Body of pancreas (tissue), 4 donors: ENCODE measurements around the gene NSUN6. TPM values are rescaled to one million over a fixed set of nuclear protein-coding genes. Genes with fewer than 3 reads are reported as not detected.

Source experiments
- ATAC-seq: fragments of 150-250 bp; one replicate; pipeline ENCODE4 v1.9.1; 2016
- DNase-seq, 4 donors: peaks; one replicate each; pipeline ENCODE4 v3.0.0-alpha.2; 2019
- H3K27ac ChIP-seq, 4 donors: fragments of 200-600 bp; sonication (generic); 1 replicate in 3 of 4; 2 replicates in 1 of 4; pipeline versions ENCODE4 v1.5.1 to v1.6.1; 2016 to 2019; ENCODE audit warnings: mild to moderate bottlenecking in 1 of 4, mixed read lengths in 1 of 4, moderate library complexity in 1 of 4
- H3K27me3 ChIP-seq, 2 donors: fragments of 200-600 bp; sonication (generic); one replicate each; pipeline ENCODE4 v1.6.0; 2016; ENCODE audit warnings: mild to moderate bottlenecking in 1 of 2
- H3K36me3 ChIP-seq, 2 donors: fragments of 200-600 bp; sonication (generic); replicated peaks in 1 of 2; 2 replicates each; pipeline ENCODE4 v1.5.1; 2016; ENCODE audit warnings: low read depth in 2 of 2; ENCODE audit not compliant: insufficient read depth in 1 of 2
- H3K4me1 ChIP-seq: fragments of 200-600 bp; sonication (generic); one replicate; pipeline ENCODE4 v1.6.0; 2016
- H3K4me3 ChIP-seq, 2 donors: fragments of 200-600 bp; sonication (generic); 1 replicate in 1 of 2; 2 replicates in 1 of 2; pipeline ENCODE4 v1.5.1; 2016 to 2019
- H3K9me3 ChIP-seq, 3 donors: fragments of 200-600 bp; sonication (generic); 1 replicate in 2 of 3; 2 replicates in 1 of 3; pipeline ENCODE4 v1.5.1; 2016
- POLR2A ChIP-seq, 3 donors: fragments of 450-650 bp; IDR thresholded peaks; one replicate each; pipeline ENCODE4 v1.6.1; 2016; ENCODE audit warnings: antibody characterized with exemption in 3 of 3, mild to moderate bottlenecking in 2 of 3
- WGBS, 2 donors: methylation state at CpG; one replicate each; pipeline ENCODE4 v1.1.5; 2017; 5-methylcytosine and 5-hydroxymethylcytosine counted together
- intact Hi-C: fragments of 100-400 bp; cut with DNase I; formaldehyde crosslinking; loops from one replicate; pipeline ENCODE4 v1.15.1; 2023
- total RNA-seq, 2 donors: library from RNA; depleted of rRNA; stranded (reverse); fragments of >200 nt; gene quantifications; one replicate each; pipeline ENCODE4 v1.1.0, GENCODE V29; 2016
- TF ChIP-seq, protein P1 (sequence below), 7 experiments: fragments of 450-650 bp in 4 of 7; fragments of 200-600 bp in 3 of 7; sonication (generic) in 3 of 7; IDR thresholded peaks; one replicate each; pipeline ENCODE4 v1.5.1; 2016 to 2019; ENCODE audit warnings: antibody characterized with exemption in 7 of 7

Gene NSUN6
- total RNA-seq, 2 donors from 2014 or later, result 19.5 to 21.4 TPM

DNA sequence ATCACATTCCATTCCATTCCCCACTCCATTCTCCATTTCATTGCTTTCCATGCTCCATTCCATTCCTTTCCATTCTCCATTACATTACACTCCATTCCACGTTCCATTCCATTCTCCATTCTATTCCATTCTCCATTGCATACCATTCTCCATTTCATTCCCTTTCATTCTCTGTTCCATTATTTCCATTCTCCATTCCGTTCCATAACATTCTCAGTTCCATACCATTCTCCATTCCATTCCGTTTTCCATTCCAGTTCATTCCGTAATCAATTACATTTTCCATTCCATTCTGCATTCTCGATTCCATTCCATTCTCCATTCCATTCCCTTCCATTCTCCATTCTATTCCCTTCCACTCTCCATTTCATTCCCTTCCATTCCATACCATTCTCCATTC is 86.4 kb downstream of the NSUN6 start:
- ATAC-seq, result no peak
- no peaks in the 10 kb centered on the region for H3K9me3 ChIP-seq
- H3K36me3 ChIP-seq, result peaks cover 0 to 2% of the 10 kb centered on the region in 2 donors
- H3K27ac ChIP-seq, result no peak overlapping the region
- TF ChIP-seq, protein P1, sequence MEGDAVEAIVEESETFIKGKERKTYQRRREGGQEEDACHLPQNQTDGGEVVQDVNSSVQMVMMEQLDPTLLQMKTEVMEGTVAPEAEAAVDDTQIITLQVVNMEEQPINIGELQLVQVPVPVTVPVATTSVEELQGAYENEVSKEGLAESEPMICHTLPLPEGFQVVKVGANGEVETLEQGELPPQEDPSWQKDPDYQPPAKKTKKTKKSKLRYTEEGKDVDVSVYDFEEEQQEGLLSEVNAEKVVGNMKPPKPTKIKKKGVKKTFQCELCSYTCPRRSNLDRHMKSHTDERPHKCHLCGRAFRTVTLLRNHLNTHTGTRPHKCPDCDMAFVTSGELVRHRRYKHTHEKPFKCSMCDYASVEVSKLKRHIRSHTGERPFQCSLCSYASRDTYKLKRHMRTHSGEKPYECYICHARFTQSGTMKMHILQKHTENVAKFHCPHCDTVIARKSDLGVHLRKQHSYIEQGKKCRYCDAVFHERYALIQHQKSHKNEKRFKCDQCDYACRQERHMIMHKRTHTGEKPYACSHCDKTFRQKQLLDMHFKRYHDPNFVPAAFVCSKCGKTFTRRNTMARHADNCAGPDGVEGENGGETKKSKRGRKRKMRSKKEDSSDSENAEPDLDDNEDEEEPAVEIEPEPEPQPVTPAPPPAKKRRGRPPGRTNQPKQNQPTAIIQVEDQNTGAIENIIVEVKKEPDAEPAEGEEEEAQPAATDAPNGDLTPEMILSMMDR (IDR thresholded peaks at IDR 0.05), result no peak
- no peak for TF ChIP-seq POLR2A (IDR thresholded peaks at IDR 0.05)
- no peak overlapping the region for H3K4me3 ChIP-seq
- no peaks in the 10 kb centered on the region for H3K27me3 ChIP-seq
- no peak for DNase-seq
- no peaks in the 10 kb centered on the region for H3K4me1 ChIP-seq
- intact Hi-C loops, result no loop called here
- 93 to 99% methylated on average over 5 of the region's 5 CpGs for WGBS, 2 donors

GRCh38 chr10:18563003-18563726 is 88.2 kb downstream of the NSUN6 start:
- peaks cover 0 to 8% of the 10 kb centered on the region in 2 donors for H3K36me3 ChIP-seq
- DNase-seq (no peak), ATAC-seq (no peak)
- no peaks in the 10 kb centered on the region for H3K9me3 ChIP-seq
- no peak overlapping the region for H3K4me3 ChIP-seq
- WGBS, 2 donors, result 95 to 96% methylated on average over 6 of the region's 6 CpGs
- intact Hi-C loops, result no loop called here
- TF ChIP-seq, protein P1 (IDR thresholded peaks at IDR 0.05), result no peak
- no peak overlapping the region for H3K27ac ChIP-seq
- no peaks in the 10 kb centered on the region for H3K4me1 ChIP-seq
- H3K27me3 ChIP-seq, result no peaks in the 10 kb centered on the region

DNA sequence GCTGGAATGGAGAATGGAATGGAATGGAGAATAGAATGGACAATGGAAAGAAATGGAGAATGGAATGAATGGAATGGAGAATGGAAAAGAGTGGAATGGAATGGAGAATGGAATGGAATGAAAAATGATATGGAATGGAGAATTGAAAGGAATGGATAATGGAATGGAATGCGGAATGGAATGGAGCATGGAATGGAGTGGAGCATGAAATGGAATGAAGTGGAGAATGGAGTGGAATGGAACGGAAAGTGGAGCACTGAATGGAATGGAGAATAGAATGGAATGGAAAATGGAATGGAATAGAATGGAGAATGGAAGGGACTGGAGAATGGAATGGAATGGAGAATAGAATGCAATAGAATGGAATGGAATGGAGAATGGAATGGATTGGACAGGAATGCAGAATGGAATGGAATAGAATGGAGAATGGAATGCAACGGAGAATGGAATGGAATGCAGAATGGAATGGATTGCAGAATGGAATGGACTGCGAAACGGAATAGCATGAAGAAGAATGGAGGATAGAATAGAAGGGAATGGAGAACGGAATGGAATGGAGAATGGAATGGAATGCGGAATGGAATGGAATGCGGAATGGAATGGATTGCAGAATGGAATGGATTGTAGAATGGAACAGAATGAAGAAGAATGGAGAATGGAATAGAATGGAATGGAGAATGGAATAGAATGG is 89.4 kb downstream of the NSUN6 start:
- TF ChIP-seq, protein P1 (IDR thresholded peaks at IDR 0.05), result no peak
- TF ChIP-seq POLR2A (IDR thresholded peaks at IDR 0.05), result no peak
- intact Hi-C loops, result no loop called here
- WGBS, 2 donors, result 89 to 97% methylated on average over 8 of the region's 8 CpGs
- no peak for DNase-seq
- H3K27ac ChIP-seq, result no peak overlapping the region
- H3K4me1 ChIP-seq, result no peaks in the 10 kb centered on the region
- peaks cover 0 to 3% (median 0%) of the 10 kb centered on the region in 3 donors for H3K9me3 ChIP-seq
- no peak overlapping the region for H3K4me3 ChIP-seq
- H3K36me3 ChIP-seq, result peaks cover 0 to 8% of the 10 kb centered on the region in 2 donors
- H3K27me3 ChIP-seq, result no peaks in the 10 kb centered on the region
- ATAC-seq, result no peak

DNA sequence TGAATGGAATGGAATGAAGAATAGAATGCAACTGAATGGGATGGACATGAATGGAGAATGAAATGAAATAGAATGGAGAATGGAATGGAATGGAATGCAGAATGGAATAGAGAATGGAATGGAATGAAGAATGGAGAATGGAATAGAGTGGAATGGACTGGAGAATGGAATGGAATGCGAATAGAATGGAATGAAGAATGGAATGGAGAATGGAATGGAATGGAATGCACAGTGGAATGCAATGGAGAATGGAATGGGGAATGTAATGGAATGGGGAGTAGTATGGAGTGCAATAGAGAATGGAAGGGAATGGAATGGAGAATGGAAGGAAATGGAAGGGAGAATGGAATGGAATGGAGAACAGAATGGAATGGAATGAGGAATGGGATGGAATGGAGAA is 93.4 kb downstream of the NSUN6 start:
- intact Hi-C loops, result no loop called here
- H3K4me3 ChIP-seq, result no peak overlapping the region
- TF ChIP-seq, protein P1 (IDR thresholded peaks at IDR 0.05), result no peak
- TF ChIP-seq POLR2A (IDR thresholded peaks at IDR 0.05), result no peak
- DNase-seq (no peak), ATAC-seq (no peak)
- no peaks in the 10 kb centered on the region for H3K4me1 ChIP-seq
- H3K9me3 ChIP-seq, result peaks cover 0 to 5% (median 0%) of the 10 kb centered on the region in 3 donors
- WGBS, 2 donors, result 89 to 98% methylated on average over 1 of the region's 1 CpG
- no peak overlapping the region for H3K27ac ChIP-seq
- H3K36me3 ChIP-seq, result peaks cover 0 to 8% of the 10 kb centered on the region in 2 donors
- H3K27me3 ChIP-seq, result no peaks in the 10 kb centered on the region
